Endothelial cell of umbilical vein (primary cell): ENCODE data around the gene FAM114A2. TPM values are rescaled to one million over a fixed set of nuclear protein-coding genes. Genes with fewer than 3 reads are reported as not detected.

ENCODE experiments used
- BruUV-seq: library from RNA; stranded (reverse); fragments of 400-500 nt; replicated peaks from 2 replicates; lab custom pipeline; 2021; lab: Mats Ljungman, UMichigan
- CTCF ChIA-PET: fragments of 300-600, 350-600 bp; sonication (Branson Sonifier 250); formaldehyde crosslinking; loops from one replicate; lab custom pipeline; 2021; ENCODE audit warnings: antibody characterized with exemption, inconsistent platforms; lab: Charles Lee
- POLR2A ChIA-PET: fragments of 300-600, 350-600 bp; sonication (Branson Sonifier 250); formaldehyde crosslinking; loops from one replicate; lab custom pipeline; 2021; ENCODE audit warnings: antibody characterized with exemption, inconsistent platforms; lab: Charles Lee
- DNase-seq: peaks from one replicate; pipeline ENCODE4 v3.0.0-alpha.2; 2011; ENCODE audit warnings: low read depth, low spot score
- FAIRE-seq: peaks from 2 replicates; lab custom pipeline; 2011; peaks lifted over from hg19 to GRCh38; lab: Jason Lieb, UNC
- H2AFZ ChIP-seq: 2 replicates; pipeline ENCODE4 v1.6.0; 2012; ENCODE audit warnings: low read depth, low read length, control low read depth, inconsistent platforms
- H3K27ac ChIP-seq: 2 replicates; pipeline ENCODE4 v1.5.1; 2011; ENCODE audit warnings: low read depth, mild to moderate bottlenecking, control low read depth, low read length, moderate library complexity; ENCODE audit not compliant: insufficient read depth
- H3K27me3 ChIP-seq, 2 experiments: 2 replicates each; pipeline versions ENCODE4 v1.6.0 to v1.6.1; 2011; ENCODE audit warnings: low read length in 2 of 2, mixed read lengths in 1 of 2; ENCODE audit not compliant: control insufficient read depth in 2 of 2, insufficient read depth in 2 of 2
- H3K36me3 ChIP-seq, 2 experiments: 2 replicates in 1 of 2; 3 replicates in 1 of 2; pipeline ENCODE4 v1.5.1; 2011; ENCODE audit warnings: low read length in 2 of 2, mild to moderate bottlenecking in 1 of 2, moderate library complexity in 1 of 2; ENCODE audit not compliant: control insufficient read depth in 2 of 2, insufficient read depth in 2 of 2; ENCODE audit errors: extremely low read depth in 1 of 2
- H3K4me1 ChIP-seq: 3 replicates; pipeline ENCODE4 v1.5.1; 2011; ENCODE audit warnings: mild to moderate bottlenecking, low read length; ENCODE audit not compliant: control insufficient read depth, insufficient read depth; ENCODE audit errors: extremely low read depth
- H3K4me2 ChIP-seq: 2 replicates; pipeline ENCODE4 v1.6.1; 2011; ENCODE audit warnings: low read length, control low read depth, mixed read lengths; ENCODE audit not compliant: insufficient read depth
- H3K4me3 ChIP-seq, 3 experiments: fragments of 200-600 bp in 1 of 3; sonication (generic), shearing (Covaris generic) in 1 of 3; replicated peaks in 1 of 3; 2 replicates each; pipeline ENCODE4 v1.5.1; 2011 to 2016; ENCODE audit warnings: control low read depth in 3 of 3, low read length in 3 of 3, mild to moderate bottlenecking in 2 of 3, inconsistent platforms in 1 of 3, low read depth in 1 of 3, moderate library complexity in 1 of 3; ENCODE audit not compliant: insufficient read depth in 1 of 3
- H3K79me2 ChIP-seq: 2 replicates; pipeline ENCODE4 v1.6.0; 2012; ENCODE audit warnings: low read length, inconsistent platforms; ENCODE audit not compliant: control insufficient read depth, insufficient read depth
- H3K9ac ChIP-seq: replicated peaks from 2 replicates; pipeline ENCODE3; 2011; ENCODE audit warnings: low read length, control low read depth; ENCODE audit not compliant: insufficient read depth; ENCODE audit errors: extremely low read depth
- H3K9me1 ChIP-seq: replicated peaks from 3 replicates; pipeline ENCODE4 v1.6.0; 2011; ENCODE audit warnings: mild to moderate bottlenecking, low read length; ENCODE audit not compliant: control insufficient read depth, insufficient read depth; ENCODE audit errors: extremely low read depth
- H3K9me3 ChIP-seq: replicated peaks from 2 replicates; pipeline ENCODE4 v1.5.1; 2012; ENCODE audit warnings: low read length, inconsistent platforms; ENCODE audit not compliant: control insufficient read depth, insufficient read depth
- H4K20me1 ChIP-seq: replicated peaks from 2 replicates; pipeline ENCODE3; 2011; ENCODE audit warnings: mild to moderate bottlenecking, low read length; ENCODE audit not compliant: control insufficient read depth, insufficient read depth; ENCODE audit errors: extremely low read depth
- EZH2 ChIP-seq: IDR thresholded peaks from 2 replicates; pipeline ENCODE4 v1.6.1; 2012; ENCODE audit warnings: borderline replicate concordance, low read depth, mild to moderate bottlenecking, moderate library complexity, low read length, inconsistent platforms; ENCODE audit not compliant: severe bottlenecking
- FOS ChIP-seq: IDR thresholded peaks from 2 replicates; pipeline ENCODE4 v1.6.1; 2011; ENCODE audit warnings: mild to moderate bottlenecking, low read length, moderate library complexity, borderline replicate concordance; ENCODE audit not compliant: insufficient read depth
- GATA2 ChIP-seq: IDR thresholded peaks from 2 replicates; pipeline ENCODE4 v1.7.0; 2011; ENCODE audit warnings: low read depth, mild to moderate bottlenecking, moderate library complexity, mixed read lengths, low read length; ENCODE audit not compliant: insufficient read length, insufficient read depth
- JUN ChIP-seq: IDR thresholded peaks from 2 replicates; pipeline ENCODE4 v1.6.1; 2011; ENCODE audit warnings: borderline replicate concordance, low read depth; ENCODE audit not compliant: insufficient read length, insufficient read depth
- MYC ChIP-seq: IDR thresholded peaks from one replicate; pipeline ENCODE4 v1.6.1; 2011; ENCODE audit warnings: mild to moderate bottlenecking, low read depth, low read length
- POLR2A ChIP-seq: IDR thresholded peaks from 2 replicates; pipeline ENCODE4 v1.6.1; 2012; ENCODE audit warnings: low read depth, mild to moderate bottlenecking, control low read depth, low read length
- POLR2AphosphoS5 ChIP-seq: IDR thresholded peaks from 2 replicates; pipeline ENCODE4 v1.6.1; 2012; ENCODE audit warnings: low read depth, mild to moderate bottlenecking, control low read depth, low read length, moderate library complexity; ENCODE audit not compliant: insufficient read depth
- dilution Hi-C: fragments of 300-500 bp; cut with MboI; formaldehyde crosslinking; loops from one replicate; pipeline ENCODE4 v1.15.0; 2019; ENCODE audit warnings: low sequenced_read_pairs; ENCODE audit not compliant: extremely low pct_ligation_motif_present
- intact Hi-C: fragments of 100-400 bp; cut with micrococcal nuclease; formaldehyde crosslinking; loops from one replicate; pipeline ENCODE4 v1.10.0; 2022
- polyA plus RNA-seq, 4 experiments: library from polyadenylated mRNA; depleted of rRNA in 3 of 4; stranded (reverse) in 3 of 4; unstranded in 1 of 4; fragments of >200 nt; gene quantifications; 2 replicates each; pipeline versions ENCODE4 v1.2.1 to v1.2.3, GENCODE V29; 2011 to 2012; ENCODE audit warnings: missing spikeins in 1 of 4
- total RNA-seq: library from RNA; stranded (reverse); gene quantifications from 2 replicates; pipeline ENCODE4 v1.2.3, GENCODE V29; 2021
- TF ChIP-seq, protein P1 (sequence below): IDR thresholded peaks from 2 replicates; pipeline ENCODE4 v1.6.1; 2011; ENCODE audit not compliant: insufficient read depth, insufficient read length
- TF ChIP-seq, protein P2 (sequence below), 2 donors: IDR thresholded peaks; 1 replicate in 1 of 2; 2 replicates in 1 of 2; pipeline ENCODE4 v1.5.1; 2011; ENCODE audit warnings: low read length in 2 of 2, mild to moderate bottlenecking in 2 of 2, moderate library complexity in 2 of 2, control low read depth in 1 of 2, inconsistent platforms in 1 of 2, low read depth in 1 of 2; ENCODE audit not compliant: insufficient read depth in 1 of 2; ENCODE audit errors: extremely low read depth in 1 of 2

Gene FAM114A2
- total and polyA plus RNA-seq, 2 donors (not counting 3 experiments of a cell fraction or from before 2014, with no cell fraction given), result 9.6 to 31.3 TPM

DNA sequence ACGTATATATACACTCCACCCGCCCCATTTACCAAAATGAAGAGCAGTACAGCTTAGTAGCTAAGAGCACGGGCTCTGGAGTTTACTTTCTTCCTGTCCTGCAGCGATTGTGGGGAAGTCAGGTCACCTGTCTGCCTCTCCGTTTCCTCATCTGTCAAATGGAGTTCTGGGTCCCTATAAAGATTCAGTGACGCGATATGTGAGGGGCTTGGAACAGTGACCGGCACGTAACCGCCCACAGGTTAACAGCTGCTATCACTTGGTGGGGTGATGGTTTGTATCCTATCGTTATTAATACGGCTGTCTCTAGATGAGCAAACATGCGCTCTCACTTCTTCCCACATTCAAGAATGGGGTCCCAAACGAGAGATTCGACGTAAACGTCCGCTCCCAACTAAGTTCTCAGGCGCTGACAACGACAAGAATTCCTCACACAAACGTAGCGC lies 426 bp downstream of the FAM114A2 start:
- Histone ChIP-seq H3K4me1 (peaks cover 26% of the 10 kb centered on the region), H3K27ac (peak overlapping the region; percentile 52), H3K9me1 (no peaks in the 10 kb centered on the region), H3K36me3 (no peaks in the 10 kb centered on the region), H3K9ac (peak overlapping the region; percentile 85), H3K9me3 (no peaks in the 10 kb centered on the region), H3K79me2 (peaks cover 23% of the 10 kb centered on the region), H3K27me3 (no peaks in the 10 kb centered on the region), H3K4me2 (peak overlapping the region; percentile 92), H2AFZ (peak overlapping the region; percentile 24), H3K4me3 (peak overlapping the region; percentile 55 to 87 (median 79)), H4K20me1 (no peaks in the 10 kb centered on the region)
- TSS peak; percentile 70 for BruUV-seq
- intact Hi-C loops (loop anchor here (1.0 to 5.0 kb wide), 5 partner anchors 36 to 819 kb away; partner anchors contain the start of gene SAP30L), dilution Hi-C loops (no loop called here)
- ChIA-PET POLR2A (interaction anchor here (1.0 to 1.7 kb wide), 5 partner anchors 17 to 152 kb away, joined by 3 to 5 read pairs (median 4); partner anchors contain the start of gene GALNT10), CTCF (interaction anchor here (0.8 to 2.4 kb wide), 6 partner anchors 10 to 367 kb away, joined by 3 to 11 read pairs (median 4); no protein-coding TSS in a partner anchor)
- FAIRE-seq, result no peak
- no peak for DNase-seq
- no peak for TF ChIP-seq FOS
- no peak for TF ChIP-seq MYC
- TF ChIP-seq POLR2AphosphoS5, result no peak
- TF ChIP-seq GATA2, result no peak
- no peak for TF ChIP-seq EZH2
- TF ChIP-seq POLR2A, result no peak
- no peak for TF ChIP-seq JUN
- TF ChIP-seq, protein P1, sequence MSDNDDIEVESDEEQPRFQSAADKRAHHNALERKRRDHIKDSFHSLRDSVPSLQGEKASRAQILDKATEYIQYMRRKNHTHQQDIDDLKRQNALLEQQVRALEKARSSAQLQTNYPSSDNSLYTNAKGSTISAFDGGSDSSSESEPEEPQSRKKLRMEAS, result no peak
- TF ChIP-seq, protein P2, sequence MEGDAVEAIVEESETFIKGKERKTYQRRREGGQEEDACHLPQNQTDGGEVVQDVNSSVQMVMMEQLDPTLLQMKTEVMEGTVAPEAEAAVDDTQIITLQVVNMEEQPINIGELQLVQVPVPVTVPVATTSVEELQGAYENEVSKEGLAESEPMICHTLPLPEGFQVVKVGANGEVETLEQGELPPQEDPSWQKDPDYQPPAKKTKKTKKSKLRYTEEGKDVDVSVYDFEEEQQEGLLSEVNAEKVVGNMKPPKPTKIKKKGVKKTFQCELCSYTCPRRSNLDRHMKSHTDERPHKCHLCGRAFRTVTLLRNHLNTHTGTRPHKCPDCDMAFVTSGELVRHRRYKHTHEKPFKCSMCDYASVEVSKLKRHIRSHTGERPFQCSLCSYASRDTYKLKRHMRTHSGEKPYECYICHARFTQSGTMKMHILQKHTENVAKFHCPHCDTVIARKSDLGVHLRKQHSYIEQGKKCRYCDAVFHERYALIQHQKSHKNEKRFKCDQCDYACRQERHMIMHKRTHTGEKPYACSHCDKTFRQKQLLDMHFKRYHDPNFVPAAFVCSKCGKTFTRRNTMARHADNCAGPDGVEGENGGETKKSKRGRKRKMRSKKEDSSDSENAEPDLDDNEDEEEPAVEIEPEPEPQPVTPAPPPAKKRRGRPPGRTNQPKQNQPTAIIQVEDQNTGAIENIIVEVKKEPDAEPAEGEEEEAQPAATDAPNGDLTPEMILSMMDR (IDR thresholded peaks at IDR 0.05; ENCODE audit: extremely low read depth in 1 of 2, insufficient read depth in 1 of 2, low read depth in 1 of 2, low read length in 2 of 2), result no peak
